ENCODE data around the gene TSPAN9.

Gene TSPAN9

GRCh38 chr12:3145546-3146310 lies 68.5 kb downstream of the TSPAN9 start:
- H3K27me3 ChIP-seq (ENCODE audit: control insufficient read depth, insufficient read depth, low read length), result no peaks in the 10 kb centered on the region
- no peak overlapping the region for H3K9ac ChIP-seq (ENCODE audit: low read length)
- H3K4me3 ChIP-seq (ENCODE audit: low read length), result no peak overlapping the region
- H3K9me3 ChIP-seq (ENCODE audit: control insufficient read depth, low read length), result no peaks in the 10 kb centered on the region
- no peaks in the 10 kb centered on the region for H3K36me3 ChIP-seq (ENCODE audit: control insufficient read depth, insufficient read depth, low read length)
- H3K4me1 ChIP-seq (ENCODE audit: control insufficient read depth, insufficient read depth, low read length), result no peaks in the 10 kb centered on the region

- no peaks in the 10 kb centered on the region for H3K9me3 ChIP-seq (ENCODE audit: control insufficient read depth, low read length)
- no peak overlapping the region for H3K4me3 ChIP-seq (ENCODE audit: low read length)
- no peaks in the 10 kb centered on the region for H3K36me3 ChIP-seq (ENCODE audit: control insufficient read depth, insufficient read depth, low read length)
- no peak overlapping the region for H3K9ac ChIP-seq (ENCODE audit: low read length)
- H3K4me1 ChIP-seq (ENCODE audit: control insufficient read depth, insufficient read depth, low read length), result no peaks in the 10 kb centered on the region
- H3K27me3 ChIP-seq (ENCODE audit: control insufficient read depth, insufficient read depth, low read length), result no peaks in the 10 kb centered on the region
These were observed 70.1 kb downstream of the TSPAN9 start for GRCh38 chr12:3147260-3147659.

GRCh38 chr12:3148366-3149000 lies 71.3 kb downstream of the TSPAN9 start:
- no peaks in the 10 kb centered on the region for H3K27me3 ChIP-seq (ENCODE audit: control insufficient read depth, insufficient read depth, low read length)
- H3K4me1 ChIP-seq (ENCODE audit: control insufficient read depth, insufficient read depth, low read length), result no peaks in the 10 kb centered on the region
- H3K36me3 ChIP-seq (ENCODE audit: control insufficient read depth, insufficient read depth, low read length), result no peaks in the 10 kb centered on the region
- no peak overlapping the region for H3K4me3 ChIP-seq (ENCODE audit: low read length)
- H3K9ac ChIP-seq (ENCODE audit: low read length), result no peak overlapping the region
- no peaks in the 10 kb centered on the region for H3K9me3 ChIP-seq (ENCODE audit: control insufficient read depth, low read length)

GRCh38 chr12:3149515-3150307 lies 72.5 kb downstream of the TSPAN9 start:
- no peaks in the 10 kb centered on the region for H3K4me1 ChIP-seq (ENCODE audit: control insufficient read depth, insufficient read depth, low read length)
- H3K36me3 ChIP-seq (ENCODE audit: control insufficient read depth, insufficient read depth, low read length), result no peaks in the 10 kb centered on the region
- H3K4me3 ChIP-seq (ENCODE audit: low read length), result no peak overlapping the region
- H3K9ac ChIP-seq (ENCODE audit: low read length), result no peak overlapping the region
- no peaks in the 10 kb centered on the region for H3K9me3 ChIP-seq (ENCODE audit: control insufficient read depth, low read length)
- no peaks in the 10 kb centered on the region for H3K27me3 ChIP-seq (ENCODE audit: control insufficient read depth, insufficient read depth, low read length)

- Histone ChIP-seq H3K4me1 (ENCODE audit: control insufficient read depth, insufficient read depth, low read length) (no peaks in the 10 kb centered on the region), H3K4me3 (ENCODE audit: low read length) (no peak overlapping the region), H3K9ac (ENCODE audit: low read length) (no peak overlapping the region), H3K27me3 (ENCODE audit: control insufficient read depth, insufficient read depth, low read length) (no peaks in the 10 kb centered on the region), H3K36me3 (ENCODE audit: control insufficient read depth, insufficient read depth, low read length) (no peaks in the 10 kb centered on the region), H3K9me3 (ENCODE audit: control insufficient read depth, low read length) (no peaks in the 10 kb centered on the region)
These were observed 73.1 kb downstream of the TSPAN9 start for GRCh38 chr12:3150308-3150670.

GRCh38 chr12:3150931-3151835 lies 74.0 kb downstream of the TSPAN9 start:
- Histone ChIP-seq H3K4me1 (ENCODE audit: control insufficient read depth, insufficient read depth, low read length) (no peaks in the 10 kb centered on the region), H3K27me3 (ENCODE audit: control insufficient read depth, insufficient read depth, low read length) (no peaks in the 10 kb centered on the region), H3K9me3 (ENCODE audit: control insufficient read depth, low read length) (no peaks in the 10 kb centered on the region), H3K9ac (ENCODE audit: low read length) (no peak overlapping the region), H3K4me3 (ENCODE audit: low read length) (no peak overlapping the region), H3K36me3 (ENCODE audit: control insufficient read depth, insufficient read depth, low read length) (no peaks in the 10 kb centered on the region)

GRCh38 chr12:3152011-3152511 lies 74.9 kb downstream of the TSPAN9 start:
- Histone ChIP-seq H3K4me1 (ENCODE audit: control insufficient read depth, insufficient read depth, low read length) (no peaks in the 10 kb centered on the region), H3K9me3 (ENCODE audit: control insufficient read depth, low read length) (no peaks in the 10 kb centered on the region), H3K4me3 (ENCODE audit: low read length) (no peak overlapping the region), H3K9ac (ENCODE audit: low read length) (no peak overlapping the region), H3K36me3 (ENCODE audit: control insufficient read depth, insufficient read depth, low read length) (no peaks in the 10 kb centered on the region), H3K27me3 (ENCODE audit: control insufficient read depth, insufficient read depth, low read length) (no peaks in the 10 kb centered on the region)

GRCh38 chr12:3152892-3153291 lies 75.7 kb downstream of the TSPAN9 start:
- no peaks in the 10 kb centered on the region for H3K9me3 ChIP-seq (ENCODE audit: control insufficient read depth, low read length)
- no peaks in the 10 kb centered on the region for H3K27me3 ChIP-seq (ENCODE audit: control insufficient read depth, insufficient read depth, low read length)
- no peak overlapping the region for H3K4me3 ChIP-seq (ENCODE audit: low read length)
- H3K36me3 ChIP-seq (ENCODE audit: control insufficient read depth, insufficient read depth, low read length), result no peaks in the 10 kb centered on the region
- no peak overlapping the region for H3K9ac ChIP-seq (ENCODE audit: low read length)
- H3K4me1 ChIP-seq (ENCODE audit: control insufficient read depth, insufficient read depth, low read length), result no peaks in the 10 kb centered on the region

- H3K4me3 ChIP-seq (ENCODE audit: low read length), result no peak overlapping the region
- H3K4me1 ChIP-seq (ENCODE audit: control insufficient read depth, insufficient read depth, low read length), result no peaks in the 10 kb centered on the region
These were observed 76.8 kb downstream of the TSPAN9 start for GRCh38 chr12:3154006-3154405.

GRCh38 chr12:3155702-3156370 lies 78.7 kb downstream of the TSPAN9 start:
- no peak overlapping the region for H3K4me3 ChIP-seq (ENCODE audit: low read length)
- H3K27me3 ChIP-seq (ENCODE audit: control insufficient read depth, insufficient read depth, low read length), result no peaks in the 10 kb centered on the region
- no peak overlapping the region for H3K9ac ChIP-seq (ENCODE audit: low read length)
- H3K9me3 ChIP-seq (ENCODE audit: control insufficient read depth, low read length), result no peaks in the 10 kb centered on the region
- H3K36me3 ChIP-seq (ENCODE audit: control insufficient read depth, insufficient read depth, low read length), result no peaks in the 10 kb centered on the region
- no peaks in the 10 kb centered on the region for H3K4me1 ChIP-seq (ENCODE audit: control insufficient read depth, insufficient read depth, low read length)

More at GRCh38 chr12:3154006-3154405, 76.8 kb downstream of the TSPAN9 start:
- no peaks in the 10 kb centered on the region for H3K9me3 ChIP-seq (ENCODE audit: control insufficient read depth, low read length)
- H3K9ac ChIP-seq (ENCODE audit: low read length), result no peak overlapping the region
- no peaks in the 10 kb centered on the region for H3K36me3 ChIP-seq (ENCODE audit: control insufficient read depth, insufficient read depth, low read length)
- H3K27me3 ChIP-seq (ENCODE audit: control insufficient read depth, insufficient read depth, low read length), result no peaks in the 10 kb centered on the region

Measured in mucosa of stomach (tissue), 1 donor.